ENCODE data around the gene DLGAP1.

- TF ChIP-seq, protein P1, sequence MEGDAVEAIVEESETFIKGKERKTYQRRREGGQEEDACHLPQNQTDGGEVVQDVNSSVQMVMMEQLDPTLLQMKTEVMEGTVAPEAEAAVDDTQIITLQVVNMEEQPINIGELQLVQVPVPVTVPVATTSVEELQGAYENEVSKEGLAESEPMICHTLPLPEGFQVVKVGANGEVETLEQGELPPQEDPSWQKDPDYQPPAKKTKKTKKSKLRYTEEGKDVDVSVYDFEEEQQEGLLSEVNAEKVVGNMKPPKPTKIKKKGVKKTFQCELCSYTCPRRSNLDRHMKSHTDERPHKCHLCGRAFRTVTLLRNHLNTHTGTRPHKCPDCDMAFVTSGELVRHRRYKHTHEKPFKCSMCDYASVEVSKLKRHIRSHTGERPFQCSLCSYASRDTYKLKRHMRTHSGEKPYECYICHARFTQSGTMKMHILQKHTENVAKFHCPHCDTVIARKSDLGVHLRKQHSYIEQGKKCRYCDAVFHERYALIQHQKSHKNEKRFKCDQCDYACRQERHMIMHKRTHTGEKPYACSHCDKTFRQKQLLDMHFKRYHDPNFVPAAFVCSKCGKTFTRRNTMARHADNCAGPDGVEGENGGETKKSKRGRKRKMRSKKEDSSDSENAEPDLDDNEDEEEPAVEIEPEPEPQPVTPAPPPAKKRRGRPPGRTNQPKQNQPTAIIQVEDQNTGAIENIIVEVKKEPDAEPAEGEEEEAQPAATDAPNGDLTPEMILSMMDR (conservative IDR thresholded peaks at IDR 0.05 in 1 of 2, IDR thresholded peaks at IDR 0.05 in 1 of 2; ENCODE audit: extremely low read depth in 1 of 2, insufficient read depth in 1 of 2, low read depth in 1 of 2, low read length in 2 of 2), result no peak
- TF ChIP-seq EZH2 (IDR thresholded peaks at IDR 0.05; ENCODE audit: borderline replicate concordance, low read length), result no peak
Measured at GRCh38 chr18:3710712-3711301, 744.3 kb downstream of the DLGAP1 start.
